PFSK-1 (cell line): ENCODE measurements around the gene UNC5CL.

Experiments used
- FOXP2 ChIP-seq: optimal IDR thresholded peaks from 2 replicates; pipeline ENCODE3; 2011; ENCODE audit warnings: borderline replicate concordance, control low read depth, inconsistent platforms; ENCODE audit not compliant: insufficient read depth; ENCODE audit errors: extremely low read length, extremely low read depth
- POLR2AphosphoS5 ChIP-seq: IDR thresholded peaks from 2 replicates; pipeline ENCODE4 v1.6.1; 2012; ENCODE audit warnings: low read depth, mild to moderate bottlenecking, control low read depth, low read length, moderate library complexity
- REST ChIP-seq, 2 experiments: IDR thresholded peaks; 2 replicates each; pipeline versions ENCODE4 v1.6.1 to v1.8.0; 2011 to 2012; ENCODE audit warnings: low read depth in 2 of 2, low read length in 2 of 2, control low read depth in 1 of 2, inconsistent platforms in 1 of 2, mild to moderate bottlenecking in 1 of 2, moderate library complexity in 1 of 2; ENCODE audit not compliant: insufficient read depth in 1 of 2
- SIN3A ChIP-seq: IDR thresholded peaks from 2 replicates; pipeline ENCODE4 v1.6.1; 2012; ENCODE audit warnings: mild to moderate bottlenecking, low read length, moderate library complexity, borderline replicate concordance; ENCODE audit not compliant: insufficient read depth
- TAF1 ChIP-seq: IDR thresholded peaks from 2 replicates; pipeline ENCODE4 v1.6.1; 2012; ENCODE audit warnings: low read length, control low read depth, borderline replicate concordance; ENCODE audit not compliant: insufficient read depth

- no peak for TF ChIP-seq POLR2AphosphoS5
- no peak for TF ChIP-seq SIN3A
- TF ChIP-seq REST (IDR thresholded peaks at IDR 0.05; ENCODE audit: insufficient read depth in 1 of 2, low read depth in 2 of 2, low read length in 2 of 2): no peak
- no peak for TF ChIP-seq TAF1
- TF ChIP-seq FOXP2: no peak
Observed at GRCh38 chr6:40986921-40987819, 51.9 kb downstream of the UNC5CL start.
